H9 (cell line): ENCODE measurements around the gene TTC12. TPM values are rescaled to one million over a fixed set of nuclear protein-coding genes. Genes with fewer than 3 reads are reported as not detected.

Experiments
- DNase-seq: peaks from one replicate; pipeline ENCODE4 v3.0.0-alpha.2; 2017
- H2AFZ ChIP-seq: one replicate; pipeline ENCODE4 v1.6.1; 2013; ENCODE audit warnings: mild to moderate bottlenecking, low read length, control low read depth, moderate library complexity
- H2AK5ac ChIP-seq: 2 replicates; pipeline ENCODE4 v1.6.1; 2013; ENCODE audit warnings: low read length, control low read depth, mixed read lengths; ENCODE audit not compliant: insufficient read length
- H2BK120ac ChIP-seq: one replicate; pipeline ENCODE4 v1.6.1; 2013; ENCODE audit warnings: low read depth, mild to moderate bottlenecking, low read length, control low read depth, inconsistent platforms; ENCODE audit not compliant: poor library complexity, severe bottlenecking
- H2BK12ac ChIP-seq: 2 replicates; pipeline ENCODE4 v1.6.1; 2013; ENCODE audit warnings: low read length, control low read depth, mixed read lengths, low read depth; ENCODE audit not compliant: insufficient read length
- H2BK15ac ChIP-seq: 2 replicates; pipeline ENCODE4 v1.6.1; 2013; ENCODE audit warnings: low read depth, low read length, control low read depth
- H2BK20ac ChIP-seq: one replicate; pipeline ENCODE4 v1.6.1; 2013; ENCODE audit warnings: low read depth, mild to moderate bottlenecking, low read length, control low read depth, inconsistent platforms; ENCODE audit not compliant: poor library complexity, severe bottlenecking
- H2BK5ac ChIP-seq: 2 replicates; pipeline ENCODE4 v1.6.1; 2013; ENCODE audit warnings: low read length, control low read depth, mixed read lengths; ENCODE audit not compliant: insufficient read length
- H3K14ac ChIP-seq: 2 replicates; pipeline ENCODE4 v1.6.1; 2013; ENCODE audit warnings: low read length, control low read depth; ENCODE audit not compliant: insufficient read depth
- H3K18ac ChIP-seq: 2 replicates; pipeline ENCODE4 v1.6.1; 2013; ENCODE audit warnings: low read depth, mild to moderate bottlenecking, mixed read lengths, low read length, control low read depth; ENCODE audit not compliant: insufficient read length
- H3K23ac ChIP-seq: 2 replicates; pipeline ENCODE4 v1.6.1; 2013; ENCODE audit warnings: low read length, control low read depth, mixed read lengths, low read depth; ENCODE audit not compliant: insufficient read length
- H3K23me2 ChIP-seq: 2 replicates; pipeline ENCODE4 v1.6.1; 2013; ENCODE audit warnings: low read depth, mild to moderate bottlenecking, mixed read lengths, low read length, control low read depth; ENCODE audit not compliant: insufficient read length, poor library complexity, severe bottlenecking
- H3K27ac ChIP-seq: 2 replicates; pipeline ENCODE4 v1.5.1; 2013; ENCODE audit warnings: low read length, control low read depth, mixed read lengths, low read depth; ENCODE audit not compliant: insufficient read length
- H3K27me3 ChIP-seq: 2 replicates; pipeline ENCODE4 v1.6.1; 2013; ENCODE audit warnings: low read length, control low read depth, inconsistent platforms; ENCODE audit not compliant: insufficient read depth
- H3K4ac ChIP-seq: 2 replicates; pipeline ENCODE4 v1.6.1; 2013; ENCODE audit warnings: low read depth, mild to moderate bottlenecking, control low read depth, inconsistent platforms, low read length, moderate library complexity
- H3K4me1 ChIP-seq: 2 replicates; pipeline ENCODE4 v1.6.1; 2013; ENCODE audit warnings: low read length, control low read depth, inconsistent platforms; ENCODE audit not compliant: insufficient read depth
- H3K4me2 ChIP-seq: 2 replicates; pipeline ENCODE4 v1.6.1; 2013; ENCODE audit warnings: low read length, control low read depth, mixed read lengths; ENCODE audit not compliant: insufficient read length, insufficient read depth
- H3K56ac ChIP-seq: 2 replicates; pipeline ENCODE4 v1.6.1; 2013; ENCODE audit warnings: low read depth, mild to moderate bottlenecking, mixed read lengths, low read length, control low read depth; ENCODE audit not compliant: insufficient read length
- H3K79me1 ChIP-seq: 2 replicates; pipeline ENCODE4 v1.6.1; 2013; ENCODE audit warnings: low read depth, mild to moderate bottlenecking, moderate library complexity, low read length, control low read depth, inconsistent platforms; ENCODE audit not compliant: insufficient read depth, poor library complexity, severe bottlenecking
- H3K79me2 ChIP-seq: 2 replicates; pipeline ENCODE4 v1.6.1; 2013; ENCODE audit warnings: low read length, control low read depth, inconsistent platforms; ENCODE audit not compliant: insufficient read depth
- H3K9ac ChIP-seq: 2 replicates; pipeline ENCODE4 v1.6.1; 2013; ENCODE audit warnings: low read length, control low read depth, mixed read lengths; ENCODE audit not compliant: insufficient read length; ENCODE audit errors: extremely low read depth
- H3K9me3 ChIP-seq: one replicate; pipeline ENCODE4 v1.6.1; 2013; ENCODE audit warnings: low read depth, low read length, inconsistent platforms; ENCODE audit not compliant: control insufficient read depth
- H3T11ph ChIP-seq: one replicate; pipeline ENCODE4 v1.6.1; 2013; ENCODE audit warnings: mild to moderate bottlenecking, low read length, control low read depth, inconsistent platforms
- H4K20me1 ChIP-seq: one replicate; pipeline ENCODE4 v1.6.1; 2013; ENCODE audit not compliant: control insufficient read depth, insufficient read length, insufficient read depth
- H4K5ac ChIP-seq: 2 replicates; pipeline ENCODE4 v1.6.1; 2013; ENCODE audit warnings: low read depth, mild to moderate bottlenecking, mixed read lengths, low read length, control low read depth; ENCODE audit not compliant: insufficient read length
- H4K8ac ChIP-seq: replicated peaks from 2 replicates; pipeline ENCODE4 v1.6.1; 2013; ENCODE audit warnings: low read length, control low read depth, mixed read lengths, low read depth; ENCODE audit not compliant: insufficient read length
- H4K91ac ChIP-seq: 2 replicates; pipeline ENCODE4 v1.6.1; 2013; ENCODE audit warnings: low read depth, mild to moderate bottlenecking, moderate library complexity, mixed read lengths, low read length, control low read depth; ENCODE audit not compliant: insufficient read length
- H3K27ac Mint-ChIP-seq, 3 experiments: 2 replicates in 2 of 3; 3 replicates in 1 of 3; pipeline ENCODE4 v1.8.0; 2020 to 2021; ENCODE audit warnings: mixed read lengths in 3 of 3, mild to moderate bottlenecking in 1 of 3, moderate library complexity in 1 of 3
- H3K27me3 Mint-ChIP-seq: 2 replicates; pipeline ENCODE4 v1.8.0; 2021; ENCODE audit warnings: low read depth, mild to moderate bottlenecking, moderate library complexity, mixed read lengths
- H3K36me3 Mint-ChIP-seq, 3 experiments: 2 replicates in 2 of 3; 3 replicates in 1 of 3; pipeline ENCODE4 v1.8.0; 2020 to 2021; ENCODE audit warnings: low read depth in 3 of 3, mixed read lengths in 3 of 3; ENCODE audit not compliant: insufficient read depth in 1 of 3
- H3K4me1 Mint-ChIP-seq, 2 experiments: 2 replicates each; pipeline ENCODE4 v1.8.0; 2020; ENCODE audit warnings: mixed read lengths in 2 of 2
- H3K4me3 Mint-ChIP-seq, 2 experiments: 2 replicates in 1 of 2; 3 replicates in 1 of 2; pipeline ENCODE4 v1.8.0; 2020 to 2021; ENCODE audit warnings: mild to moderate bottlenecking in 2 of 2, mixed read lengths in 2 of 2, moderate library complexity in 1 of 2
- H3K9me3 Mint-ChIP-seq, 2 experiments: 2 replicates in 1 of 2; 3 replicates in 1 of 2; pipeline ENCODE4 v1.8.0; 2020; ENCODE audit warnings: mild to moderate bottlenecking in 2 of 2, mixed read lengths in 2 of 2, moderate library complexity in 1 of 2
- CTCF ChIP-seq: fragments of 200-600 bp; sonication (generic); conservative IDR thresholded peaks from 3 replicates; pipeline ENCODE4 v1.8.0; 2021; ENCODE audit warnings: antibody characterized with exemption, mild to moderate bottlenecking
- WGBS: extraction: QIAGEN DNeasy Blood & Tissue Kit; methylation state at CpG from one replicate; pipeline ENCODE4 v1.1.7; 2013; ENCODE audit warnings: missing lambda C conversion rate, low lambda C conversion rate, mixed read lengths; ENCODE audit not compliant: insufficient read length; ENCODE audit errors: extremely low coverage; 5-methylcytosine and 5-hydroxymethylcytosine counted together
- total RNA-seq: library from RNA; stranded (reverse); gene quantifications from 2 replicates; pipeline ENCODE4 v1.2.1, GENCODE V29; 2021

TTC12 gene
- total RNA-seq, 1 experiment from 2014 or later, result 8.3 TPM

GRCh38 chr11:113385749-113386148 lies 71.4 kb downstream of the TTC12 start:
- Histone ChIP-seq H3K14ac (no peak overlapping the region), H3K79me2 (no peaks in the 10 kb centered on the region), H2AFZ (no peak overlapping the region), H3K56ac (no peak overlapping the region), H2BK5ac (no peak overlapping the region), H3K79me1 (no peaks in the 10 kb centered on the region), H3K27ac (no peak overlapping the region), H3K9me3 (no peaks in the 10 kb centered on the region), H4K20me1 (no peaks in the 10 kb centered on the region), H4K8ac (no peak overlapping the region), H2BK15ac (no peak overlapping the region), H3K4me2 (no peak overlapping the region), H3K18ac (no peak overlapping the region), H2BK20ac (no peak overlapping the region), H3K23ac (no peak overlapping the region), H2BK12ac (no peak overlapping the region), H4K5ac (no peak overlapping the region), H3K23me2 (no peaks in the 10 kb centered on the region), H2AK5ac (no peak overlapping the region), H3K4me1 (peaks cover 2% of the 10 kb centered on the region; the same call in 1 of the 2 replicates), H2BK120ac (no peak overlapping the region), H3K27me3 (no peaks in the 10 kb centered on the region), H3K4ac (no peak overlapping the region), H4K91ac (no peak overlapping the region), H3K9ac (no peak overlapping the region), H3T11ph (no peak overlapping the region)
- WGBS, result no CpG with 5 or more reads among the region's 3 CpGs
- no peaks in the 10 kb centered on the region for H3K36me3 Mint-ChIP-seq
- H3K27me3 Mint-ChIP-seq, result peaks cover 7% of the 10 kb centered on the region
- no peak for DNase-seq
- no peak overlapping the region for H3K27ac Mint-ChIP-seq
- no peak for TF ChIP-seq CTCF
- no peak overlapping the region for H3K4me3 Mint-ChIP-seq
- peaks cover 7% of the 10 kb centered on the region in 2 experiments for H3K4me1 Mint-ChIP-seq
- no peaks in the 10 kb centered on the region for H3K9me3 Mint-ChIP-seq
